Stimulated activated CD4-positive, alpha-beta T cell treated with anti-CD3 and anti-CD28 coated beads, Interleukin-2, amount 100 ng/mL, for 4 hours (primary cell): ENCODE measurements around the gene CCDC158.
"Not testable (repeated sequence)": the region's sequence is repeated elsewhere in the genome, so short reads cannot be mapped to it uniquely, and the experiment has no call there.

Experiments used
- DNase-seq: peaks from one replicate; pipeline ENCODE4 v3.0.0-alpha.2; 2020; ENCODE audit warnings: low read depth

The CCDC158 gene

GRCh38 chr4:76309939-76310550 lies 110.9 kb downstream of the CCDC158 start:
- no peak for DNase-seq

GRCh38 chr4:76308548-76308947 lies 112.4 kb downstream of the CCDC158 start:
- DNase-seq = no peak

DNA sequence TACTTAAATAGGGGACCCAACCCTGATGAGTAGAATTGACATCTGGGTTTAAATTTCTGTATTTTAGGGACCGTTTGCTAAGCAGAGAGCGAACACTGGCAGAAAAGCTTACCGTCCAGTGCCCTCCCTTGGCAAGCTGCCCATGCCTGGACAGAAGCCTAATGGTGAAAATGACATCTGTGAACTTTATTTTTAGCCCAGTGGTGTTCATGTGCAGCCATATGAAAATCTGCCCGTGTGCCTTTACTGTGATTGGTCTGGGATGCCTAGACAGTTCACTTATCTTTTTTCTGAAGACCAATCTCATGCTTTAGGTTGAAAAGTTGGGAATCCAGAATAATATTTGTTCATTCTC lies 113.3 kb downstream of the CCDC158 start:
- DNase-seq = no peak

DNA sequence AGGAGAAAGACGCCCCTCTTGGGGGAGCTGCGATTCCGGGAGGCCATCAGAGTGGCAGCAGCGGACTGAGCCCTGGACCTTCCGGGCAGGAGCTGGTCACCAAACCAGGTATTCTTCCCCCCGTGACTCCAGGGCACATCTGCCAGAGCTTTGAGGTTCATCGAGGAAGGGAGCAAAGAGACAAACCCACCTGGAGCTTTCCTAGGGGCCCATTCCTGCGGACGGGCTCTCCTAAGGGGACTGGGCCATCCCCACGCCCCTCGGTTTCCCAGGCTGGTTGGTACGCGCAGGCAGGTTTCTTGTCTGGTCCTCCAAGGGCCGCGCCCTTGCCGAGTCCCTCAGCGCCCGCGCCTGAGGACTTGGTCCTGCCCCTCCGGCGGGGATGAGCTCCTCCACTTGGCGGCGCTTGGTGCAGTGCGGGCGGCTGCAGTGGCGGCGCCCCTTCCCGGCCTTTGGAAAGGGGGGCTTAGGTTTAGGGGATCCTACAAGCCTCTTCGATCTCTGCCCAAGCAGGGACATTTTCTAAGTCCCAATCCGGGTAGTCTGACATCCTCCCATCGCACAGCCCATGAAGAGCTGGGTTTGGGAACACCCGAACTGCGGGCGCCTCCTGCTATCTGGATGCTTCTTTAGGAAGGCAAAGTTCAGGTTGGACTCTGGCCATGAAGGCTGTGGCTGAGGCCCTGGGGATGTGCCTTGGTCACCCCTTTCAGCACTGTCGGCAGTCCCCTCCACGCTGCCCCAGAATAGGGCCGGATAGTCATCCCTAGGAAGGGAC lies 113.9 kb downstream of the CCDC158 start:
- no peak for DNase-seq

DNA sequence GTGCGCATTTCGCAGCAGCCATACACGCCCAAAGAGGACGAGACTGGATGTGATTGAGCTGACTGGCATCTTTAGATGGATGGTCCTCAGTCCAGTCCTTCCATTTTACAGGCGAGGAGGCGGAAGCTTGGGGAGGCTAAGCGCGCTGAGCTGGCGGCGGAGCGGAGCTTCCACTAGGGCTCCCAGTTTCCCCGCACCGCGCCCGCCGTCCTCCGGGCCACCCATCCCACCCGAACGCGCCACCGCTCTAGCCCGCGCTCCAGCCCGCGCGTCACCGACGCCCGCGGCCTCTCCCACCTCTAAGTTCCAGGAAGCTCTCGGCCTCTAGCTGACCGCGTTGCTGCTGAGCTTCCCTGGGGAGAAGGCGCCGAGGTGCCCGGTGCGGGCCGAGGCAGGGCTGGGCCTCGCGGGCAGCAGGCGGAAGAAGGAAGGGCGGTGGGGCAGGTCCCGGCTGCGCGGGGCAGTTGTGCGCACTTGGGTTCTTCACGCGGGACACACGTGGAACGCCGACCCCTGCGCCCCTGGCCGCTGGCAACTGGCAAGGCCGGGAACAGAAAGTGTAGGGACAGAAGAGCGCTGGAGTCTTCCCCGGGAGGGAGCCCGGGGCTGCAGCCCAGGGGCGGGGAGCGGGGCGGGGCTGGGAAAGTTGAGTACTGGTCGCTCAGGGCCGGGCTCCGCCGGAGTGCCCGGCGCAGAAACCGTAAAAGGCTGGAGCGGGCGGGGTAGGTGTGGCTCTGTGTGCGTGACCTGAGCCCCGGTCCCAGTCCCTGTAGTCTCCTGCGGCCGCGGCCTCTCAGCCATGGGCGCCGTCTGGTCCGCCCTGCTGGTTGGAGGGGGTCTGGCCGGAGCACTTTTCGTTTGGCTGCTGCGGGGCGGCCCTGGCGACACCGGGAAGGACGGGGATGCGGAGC lies 114.7 kb downstream of the CCDC158 start, which contains the start of gene STBD1:
Gene STBD1, plus strand, starts transcription at position 763 of the 911 bp plus-strand sequence. Its CDS starts 37 bp downstream, at position 800.
- DNase-seq = no peak

GRCh38 chr4:76305033-76305687 lies 115.8 kb downstream of the CCDC158 start:
- DNase-seq = no peak

DNA sequence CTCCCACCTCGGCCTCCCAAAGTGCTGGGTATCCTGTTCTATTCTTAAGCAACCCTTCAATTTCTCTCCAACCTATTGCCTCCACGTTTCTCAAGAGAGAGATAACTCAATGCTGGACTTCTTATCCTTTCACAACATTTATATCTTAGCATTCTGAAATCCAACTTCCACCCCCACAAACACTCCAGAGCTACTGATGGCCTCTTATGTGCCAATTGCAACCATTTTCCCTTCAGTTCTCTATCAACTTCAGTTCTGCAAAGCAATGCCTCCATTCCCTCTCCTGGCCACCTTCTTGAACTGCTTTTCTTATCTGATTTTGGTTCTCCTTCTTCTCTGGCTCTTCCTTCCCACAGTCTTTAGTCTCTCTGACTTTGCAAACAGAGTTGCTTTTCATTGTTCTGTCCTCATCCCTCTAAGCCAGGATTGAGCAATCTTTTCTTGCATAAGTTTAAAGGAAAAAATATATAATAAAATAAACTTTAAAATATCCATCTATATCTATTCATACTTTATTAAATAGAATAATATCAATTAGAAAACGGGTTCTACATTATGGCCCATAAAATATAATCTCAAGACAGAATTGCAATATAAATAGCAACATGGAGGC lies 118.0 kb downstream of the CCDC158 start:
- no peak for DNase-seq

- no peak for DNase-seq
These were observed 119.2 kb downstream of the CCDC158 start for GRCh38 chr4:76301775-76302162.

GRCh38 chr4:76301068-76301774 lies 119.7 kb downstream of the CCDC158 start:
- no peak for DNase-seq

- no peak for DNase-seq
These were observed 120.9 kb downstream of the CCDC158 start for GRCh38 chr4:76300012-76300411.

DNA sequence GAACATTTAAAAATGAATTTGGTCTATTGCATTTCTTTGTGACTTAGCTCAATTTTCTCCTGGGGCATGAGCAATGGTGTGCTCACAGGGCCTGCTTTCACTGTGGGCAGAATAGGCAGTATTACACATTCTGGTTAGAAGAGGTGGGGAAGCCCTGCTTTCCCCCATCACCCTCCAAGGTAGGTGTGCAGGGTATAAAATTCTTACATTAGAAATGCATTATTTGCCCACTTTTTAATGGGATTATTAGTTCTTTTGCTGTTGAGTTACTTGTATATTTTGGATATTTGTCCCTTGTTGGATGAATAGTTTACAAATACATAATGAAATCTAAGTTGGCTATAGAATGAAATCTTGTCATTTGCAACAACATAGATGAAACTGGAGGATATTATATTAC lies 122.7 kb downstream of the CCDC158 start:
- DNase-seq = no peak

DNA sequence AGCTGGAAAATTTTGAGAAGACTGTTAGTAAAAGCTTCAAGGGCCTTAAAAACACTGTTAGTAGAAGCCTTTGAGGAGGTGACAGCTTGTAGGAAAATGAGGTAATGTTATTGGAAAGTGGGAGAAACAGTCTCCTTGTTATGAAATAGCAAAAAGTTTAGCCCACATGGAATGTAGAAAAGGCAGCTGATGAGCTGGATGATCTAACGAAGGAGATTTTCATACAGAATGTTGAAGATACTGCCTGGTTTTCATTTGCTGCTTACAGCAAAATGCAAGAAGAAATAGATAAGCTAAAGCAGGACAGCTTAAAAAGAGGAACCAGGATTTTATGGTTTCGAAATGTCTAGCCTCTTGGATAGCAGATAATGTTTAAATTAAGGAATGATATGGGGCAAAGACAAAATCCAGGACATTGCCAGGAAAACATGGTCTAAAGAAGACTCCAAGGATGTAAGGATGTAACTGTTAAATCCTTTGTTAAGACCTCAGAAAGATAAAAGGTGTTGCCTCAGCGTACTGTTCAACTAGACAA lies 124.6 kb downstream of the CCDC158 start:
- no peak for DNase-seq

DNA sequence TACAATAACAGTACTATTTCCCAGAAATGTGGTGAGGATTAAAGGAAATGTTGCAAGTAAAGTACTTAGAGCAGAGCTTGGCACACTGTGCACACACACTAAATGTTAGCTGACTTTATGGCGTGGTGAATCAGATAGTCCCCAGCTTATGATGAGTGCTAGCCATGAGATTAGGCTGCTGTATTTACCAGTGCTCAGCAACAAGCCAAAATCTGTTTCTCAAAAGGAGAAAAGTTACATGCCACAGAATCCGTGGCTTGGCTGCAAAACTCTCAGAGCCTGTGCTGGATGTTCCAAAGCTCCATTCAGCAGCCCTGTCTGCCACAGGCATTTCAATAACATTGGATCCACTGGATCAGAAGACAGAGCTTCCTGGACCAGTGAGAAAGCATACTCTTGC lies 127.2 kb downstream of the CCDC158 start:
- no peak for DNase-seq

DNA sequence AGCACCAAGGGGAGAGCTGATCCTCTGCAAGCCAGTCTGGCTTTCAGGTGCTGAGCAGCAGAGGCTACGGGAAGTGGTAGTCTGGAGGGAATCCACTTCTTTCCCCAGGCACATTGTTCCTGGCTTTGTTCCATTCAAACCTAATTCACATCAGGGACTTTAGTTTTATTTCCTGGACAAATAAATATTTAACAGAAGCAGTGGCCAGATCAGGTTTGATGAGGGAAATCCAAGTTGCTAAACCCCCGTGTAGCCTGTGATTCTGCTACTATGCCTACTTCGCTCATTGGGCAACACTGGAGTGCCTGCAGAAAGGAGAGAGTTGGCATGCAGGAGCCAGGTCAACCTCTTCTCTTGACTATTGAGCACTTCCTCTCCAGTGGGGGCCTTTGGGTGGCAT lies 128.2 kb downstream of the CCDC158 start:
- no peak for DNase-seq

- DNase-seq = not testable (repeated sequence)
These were observed 133.1 kb downstream of the CCDC158 start for GRCh38 chr4:76287811-76288210.

GRCh38 chr4:76283900-76284299 lies 137.0 kb downstream of the CCDC158 start:
- no peak for DNase-seq

GRCh38 chr4:76282941-76283689 lies 137.8 kb downstream of the CCDC158 start:
- no peak for DNase-seq

GRCh38 chr4:76281594-76281993 lies 139.3 kb downstream of the CCDC158 start:
- not testable (repeated sequence) for DNase-seq

DNA sequence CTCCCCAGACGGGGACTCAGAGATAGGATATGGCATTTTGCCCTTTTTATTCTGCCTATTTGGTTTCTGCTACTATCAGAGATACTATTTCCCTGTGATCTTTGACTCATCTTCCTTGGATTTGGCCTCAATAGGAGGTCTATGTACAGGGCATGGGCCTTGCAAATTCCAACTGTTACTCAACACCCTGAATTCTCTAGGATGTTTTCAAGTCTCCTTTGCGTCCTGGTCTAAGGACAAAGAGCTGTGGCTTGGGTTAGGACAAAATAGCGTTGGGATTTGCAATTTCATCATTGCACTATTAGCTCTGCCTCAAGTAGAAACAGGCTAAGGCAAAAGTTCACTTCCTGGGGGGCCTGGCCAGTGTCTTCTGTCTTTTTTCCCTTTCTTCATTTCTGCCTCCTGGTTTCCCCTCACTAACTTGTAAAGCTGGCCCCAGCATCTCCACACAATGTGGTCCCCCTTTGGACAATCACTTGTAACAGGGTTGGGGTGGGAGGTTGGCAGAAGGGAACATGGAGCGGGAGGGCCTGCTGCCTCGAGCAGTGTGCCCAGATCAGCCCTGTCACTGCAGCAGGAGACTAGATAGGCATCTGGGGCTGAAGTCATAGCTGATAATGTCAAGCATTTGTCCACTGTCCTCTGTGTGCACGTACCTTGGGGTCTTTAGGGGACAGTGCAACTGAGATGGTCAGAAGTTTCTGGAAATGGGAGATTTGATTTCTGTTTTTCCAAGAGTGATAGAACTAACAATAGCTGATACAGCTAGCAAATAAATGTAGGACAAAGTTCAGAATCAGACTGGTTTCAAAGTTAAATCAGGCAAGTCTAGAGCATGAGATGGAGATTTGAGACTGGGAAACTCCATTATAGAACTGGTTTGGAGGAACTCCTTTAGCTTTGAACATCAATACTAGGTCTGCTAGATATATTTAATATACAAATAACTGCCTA lies 140.2 kb downstream of the CCDC158 start:
- DNase-seq = no peak
